Neuronal stem cell (in vitro differentiated cells): ENCODE measurements around the gene KIF5B.

ENCODE experiments used
- DNase-seq: peaks from one replicate; pipeline ENCODE4 v3.0.0-alpha.2; 2013; ENCODE audit warnings: low spot score
- H2AFZ ChIP-seq: one replicate; pipeline ENCODE4 v1.6.1; 2013; ENCODE audit warnings: mild to moderate bottlenecking, low read length, inconsistent platforms
- H2AK5ac ChIP-seq: 2 replicates; pipeline ENCODE4 v1.6.1; 2013; ENCODE audit warnings: low read depth, mild to moderate bottlenecking, inconsistent platforms, low read length, moderate library complexity, mixed read lengths
- H2BK120ac ChIP-seq: 2 replicates; pipeline ENCODE4 v1.6.1; 2013; ENCODE audit warnings: low read depth, mild to moderate bottlenecking, inconsistent platforms, low read length, moderate library complexity, mixed read lengths
- H2BK12ac ChIP-seq: one replicate; pipeline ENCODE4 v1.6.1; 2013; ENCODE audit warnings: low read length, inconsistent platforms
- H2BK15ac ChIP-seq: 2 replicates; pipeline ENCODE4 v1.6.1; 2013; ENCODE audit warnings: mild to moderate bottlenecking, low read length, inconsistent platforms, mixed read lengths
- H2BK5ac ChIP-seq: one replicate; pipeline ENCODE4 v1.6.1; 2013; ENCODE audit warnings: inconsistent platforms, mild to moderate bottlenecking, low read length, moderate library complexity
- H3K14ac ChIP-seq: one replicate; pipeline ENCODE4 v1.6.1; 2013; ENCODE audit warnings: low read length, inconsistent platforms
- H3K18ac ChIP-seq: 2 replicates; pipeline ENCODE4 v1.6.1; 2013; ENCODE audit warnings: low read length, inconsistent platforms
- H3K23ac ChIP-seq: 2 replicates; pipeline ENCODE4 v1.6.1; 2013; ENCODE audit warnings: low read depth, mild to moderate bottlenecking, mixed read lengths, low read length, inconsistent platforms; ENCODE audit not compliant: poor library complexity
- H3K27ac ChIP-seq: replicated peaks from 3 replicates; pipeline ENCODE4 v1.5.1; 2013; ENCODE audit warnings: low read length, inconsistent platforms
- H3K27me3 ChIP-seq, 3 experiments: 2 replicates each; pipeline ENCODE4 v1.6.1; 2013; ENCODE audit warnings: low read length in 3 of 3, mild to moderate bottlenecking in 2 of 3, inconsistent platforms in 1 of 3, low read depth in 1 of 3, mixed read lengths in 1 of 3, moderate library complexity in 1 of 3; ENCODE audit not compliant: control insufficient read depth in 3 of 3, insufficient read depth in 3 of 3
- H3K36me3 ChIP-seq, 2 donors: replicated peaks in 1 of 2; 2 replicates each; pipeline ENCODE4 v1.6.1; 2013; ENCODE audit warnings: low read length in 2 of 2; ENCODE audit not compliant: control insufficient read depth in 2 of 2, insufficient read depth in 2 of 2
- H3K4ac ChIP-seq: 2 replicates; pipeline ENCODE4 v1.6.1; 2013; ENCODE audit warnings: inconsistent platforms, mild to moderate bottlenecking, low read length, moderate library complexity
- H3K4me1 ChIP-seq, 2 donors: 1 replicate in 1 of 2; 2 replicates in 1 of 2; pipeline ENCODE4 v1.6.1; 2013; ENCODE audit warnings: low read length in 2 of 2, low read depth in 1 of 2; ENCODE audit not compliant: control insufficient read depth in 2 of 2, insufficient read depth in 1 of 2
- H3K4me2 ChIP-seq: one replicate; pipeline ENCODE4 v1.6.1; 2013; ENCODE audit warnings: mild to moderate bottlenecking, low read length, inconsistent platforms; ENCODE audit not compliant: insufficient read depth, poor library complexity, severe bottlenecking
- H3K4me3 ChIP-seq, 2 donors: 2 replicates each; pipeline ENCODE4 v1.5.1; 2013; ENCODE audit warnings: low read length in 2 of 2, mild to moderate bottlenecking in 2 of 2, inconsistent platforms in 1 of 2, moderate library complexity in 1 of 2
- H3K79me1 ChIP-seq: one replicate; pipeline ENCODE4 v1.6.1; 2013; ENCODE audit warnings: low read depth, mild to moderate bottlenecking, inconsistent platforms, low read length, moderate library complexity
- H3K9ac ChIP-seq: one replicate; pipeline ENCODE4 v1.6.1; 2013; ENCODE audit warnings: mild to moderate bottlenecking, low read depth, low read length, inconsistent platforms; ENCODE audit not compliant: poor library complexity
- H3K9me3 ChIP-seq, 2 donors: replicated peaks in 1 of 2; 2 replicates each; pipeline versions ENCODE3 to v1.6.1; 2013; ENCODE audit warnings: low read length in 2 of 2, mild to moderate bottlenecking in 2 of 2, inconsistent platforms in 1 of 2, low read depth in 1 of 2, mixed read lengths in 1 of 2, moderate library complexity in 1 of 2; ENCODE audit not compliant: control insufficient read depth in 2 of 2, insufficient read depth in 1 of 2
- H4K8ac ChIP-seq: one replicate; pipeline ENCODE4 v1.6.1; 2013; ENCODE audit warnings: low read depth, mild to moderate bottlenecking, inconsistent platforms, low read length, moderate library complexity
- H4K91ac ChIP-seq: one replicate; pipeline ENCODE4 v1.6.1; 2013; ENCODE audit warnings: low read length, low read depth, mild to moderate bottlenecking, inconsistent platforms; ENCODE audit not compliant: poor library complexity
- WGBS, 2 donors: extraction: QIAGEN DNeasy Blood & Tissue Kit; methylation state at CpG; one replicate each; pipeline ENCODE4 v1.1.7; 2013; ENCODE audit warnings: missing lambda C conversion rate in 2 of 2, mixed read lengths in 1 of 2; ENCODE audit not compliant: insufficient read length in 2 of 2, insufficient replicate concordance in 1 of 2; ENCODE audit errors: extremely low coverage in 2 of 2; 5-methylcytosine and 5-hydroxymethylcytosine counted together

KIF5B gene

GRCh38 chr10:32031424-32031823, 24.8 kb downstream of the KIF5B start:
- Histone ChIP-seq H2BK5ac (no peak overlapping the region), H3K18ac (no peak overlapping the region), H3K36me3 (peaks cover 28 to 99% of the 10 kb centered on the region in 2 donors), H3K9ac (no peak overlapping the region), H2BK15ac (no peak overlapping the region), H4K8ac (no peak overlapping the region), H3K14ac (no peak overlapping the region), H3K9me3 (peaks cover 0 to 3% of the 10 kb centered on the region in 2 donors), H3K23ac (no peak overlapping the region), H3K27me3 (no peaks in the 10 kb centered on the region), H2AFZ (no peak overlapping the region), H3K4me2 (no peak overlapping the region), H2AK5ac (no peak overlapping the region), H3K4me3 (no peak overlapping the region), H2BK12ac (no peak overlapping the region), H3K79me1 (no peaks in the 10 kb centered on the region), H4K91ac (no peak overlapping the region), H3K4ac (no peak overlapping the region), H3K27ac (no peak overlapping the region), H3K4me1 (no peaks in the 10 kb centered on the region), H2BK120ac (no peak overlapping the region)
- WGBS, 2 donors: no CpG with 5 or more reads among the region's 6 CpGs
- DNase-seq: no peak

- Histone ChIP-seq H3K4me2 (no peak overlapping the region), H3K23ac (no peak overlapping the region), H3K4me1 (no peaks in the 10 kb centered on the region), H3K18ac (no peak overlapping the region), H3K9ac (no peak overlapping the region), H2BK5ac (no peak overlapping the region), H3K27ac (no peak overlapping the region), H2BK12ac (no peak overlapping the region), H2AK5ac (no peak overlapping the region), H2BK120ac (no peak overlapping the region), H4K8ac (no peak overlapping the region), H3K27me3 (no peaks in the 10 kb centered on the region), H3K14ac (no peak overlapping the region), H3K36me3 (peaks cover 26 to 94% of the 10 kb centered on the region in 2 donors), H2AFZ (no peak overlapping the region), H3K4me3 (no peak overlapping the region), H2BK15ac (no peak overlapping the region), H4K91ac (no peak overlapping the region), H3K9me3 (peaks cover 0 to 10% of the 10 kb centered on the region in 2 donors), H3K79me1 (no peaks in the 10 kb centered on the region), H3K4ac (no peak overlapping the region)
- WGBS, 2 donors: no CpG with 5 or more reads among the region's 1 CpG
- DNase-seq: no peak
Observed at GRCh38 chr10:32028710-32029109, 27.5 kb downstream of the KIF5B start.

DNA sequence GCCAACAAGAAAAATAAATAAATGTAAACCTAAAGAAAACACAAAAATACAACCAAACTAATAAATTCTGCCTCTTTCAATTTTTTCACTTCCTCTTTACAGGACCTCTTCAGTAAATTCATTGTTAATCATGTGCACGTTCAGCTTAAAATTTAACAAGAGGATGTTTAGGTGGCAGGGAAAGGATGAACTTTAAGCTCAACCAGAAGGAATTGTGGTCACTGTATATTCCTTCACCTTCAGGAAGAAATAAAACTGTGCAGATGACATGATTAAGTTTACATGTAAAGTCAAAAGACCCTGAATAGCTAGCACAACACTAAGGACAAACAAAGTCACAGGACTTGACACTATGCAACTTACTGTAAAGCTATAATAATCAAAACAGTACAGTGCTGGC, 33.0 kb downstream of the KIF5B start:
- no peak overlapping the region for H3K4me3 ChIP-seq
- no peak overlapping the region for H4K91ac ChIP-seq
- H3K9ac ChIP-seq: no peak overlapping the region
- H2BK120ac ChIP-seq: no peak overlapping the region
- no peaks in the 10 kb centered on the region for H3K4me1 ChIP-seq
- no peak overlapping the region for H4K8ac ChIP-seq
- no peaks in the 10 kb centered on the region for H3K27me3 ChIP-seq
- no peak overlapping the region for H3K14ac ChIP-seq
- H2AK5ac ChIP-seq: no peak overlapping the region
- no peaks in the 10 kb centered on the region for H3K79me1 ChIP-seq
- no peak overlapping the region for H3K4ac ChIP-seq
- H2AFZ ChIP-seq: no peak overlapping the region
- no peak overlapping the region for H2BK15ac ChIP-seq
- WGBS, 2 donors: no CpG with 5 or more reads among the region's 1 CpG
- H3K36me3 ChIP-seq: peaks cover 25 to 96% of the 10 kb centered on the region in 2 donors
- H3K27ac ChIP-seq: no peak overlapping the region
- H2BK12ac ChIP-seq: no peak overlapping the region
- no peak for DNase-seq
- H3K18ac ChIP-seq: no peak overlapping the region
- H3K9me3 ChIP-seq: peaks cover 0 to 10% of the 10 kb centered on the region in 2 donors
- no peak overlapping the region for H3K23ac ChIP-seq
- no peak overlapping the region for H2BK5ac ChIP-seq
- no peak overlapping the region for H3K4me2 ChIP-seq

DNA sequence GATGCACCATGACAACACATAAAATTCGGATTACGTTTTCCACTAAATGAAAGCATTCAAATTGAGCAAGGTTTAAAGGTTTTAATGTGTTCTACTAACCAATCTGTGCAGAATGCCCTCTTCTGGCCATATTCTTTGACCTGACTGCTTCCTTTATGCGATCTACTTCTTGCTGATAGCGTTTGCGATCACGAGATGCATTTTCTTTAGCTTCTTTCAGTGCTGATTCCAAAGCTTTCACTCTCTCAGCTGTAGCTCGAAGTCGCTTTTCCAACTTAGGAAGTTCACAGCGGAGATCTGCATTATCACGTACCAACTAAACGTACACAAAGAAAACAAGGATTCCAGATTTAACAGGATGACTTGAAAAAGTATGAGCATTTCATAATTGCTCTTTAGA, 39.2 kb downstream of the KIF5B start:
- no peak for DNase-seq
- Histone ChIP-seq H4K8ac (no peak overlapping the region), H3K4me3 (no peak overlapping the region), H2BK15ac (no peak overlapping the region), H3K23ac (no peak overlapping the region), H4K91ac (no peak overlapping the region), H3K27me3 (no peaks in the 10 kb centered on the region), H3K9ac (no peak overlapping the region), H2BK5ac (no peak overlapping the region), H3K27ac (no peak overlapping the region), H3K18ac (no peak overlapping the region), H3K4me2 (no peak overlapping the region), H3K36me3 (peaks cover 30 to 100% of the 10 kb centered on the region in 2 donors), H2AK5ac (no peak overlapping the region), H3K4me1 (no peaks in the 10 kb centered on the region), H3K4ac (no peak overlapping the region), H2AFZ (no peak overlapping the region), H3K79me1 (no peaks in the 10 kb centered on the region), H3K14ac (no peak overlapping the region), H3K9me3 (no peaks in the 10 kb centered on the region), H2BK12ac (no peak overlapping the region), H2BK120ac (no peak overlapping the region)
- no CpG with 5 or more reads among the region's 11 CpGs for WGBS, 2 donors
